Erythroblast (primary cell): ENCODE results near the gene CHD5.

Source experiments
- GATA1 ChIP-seq: IDR thresholded peaks from 2 replicates; pipeline ENCODE4 v1.6.1; 2011; ENCODE audit warnings: low read depth, mild to moderate bottlenecking, control low read depth, low read length, moderate library complexity
- POLR2A ChIP-seq: IDR thresholded peaks from 2 replicates; pipeline ENCODE4 v1.6.1; 2011; ENCODE audit warnings: mild to moderate bottlenecking, low read length

DNA sequence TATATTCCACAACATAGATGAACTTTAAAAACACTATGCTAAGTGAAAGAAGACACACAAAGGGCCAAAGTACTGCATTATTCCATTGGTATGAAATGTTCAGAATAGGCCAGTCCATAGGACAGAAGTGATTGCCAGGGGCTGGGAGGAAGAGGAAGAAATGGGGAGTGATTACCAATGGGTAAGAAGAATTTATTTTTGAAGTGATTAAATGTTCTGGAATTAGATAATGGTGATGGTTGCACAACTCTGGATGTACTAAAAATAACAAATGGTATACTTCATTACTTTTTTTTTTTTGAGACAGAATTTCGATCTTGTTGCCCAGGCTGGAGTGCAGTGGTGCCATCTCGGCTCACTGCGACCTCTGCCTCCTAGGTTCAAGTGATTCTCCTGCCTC, 61.7 kb downstream of the CHD5 start:
- TF ChIP-seq POLR2A (no peak), GATA1 (no peak)
